OCI-LY1 (cell line): ENCODE data around the gene ANKRD26.

Experiments
- EZH2 ChIP-seq: fragments of 200-600 bp; sonication (generic), shearing (Covaris generic); IDR thresholded peaks from 2 replicates; pipeline ENCODE4 v1.8.0; 2017; ENCODE audit warnings: borderline replicate concordance, mixed run types, mild to moderate bottlenecking, antibody characterized with exemption, low read length, moderate library complexity, mixed read lengths
- TF ChIP-seq, protein P1 (sequence below): fragments of 200-600 bp; sonication (generic), shearing (Covaris generic); IDR thresholded peaks from 2 replicates; pipeline ENCODE4 v1.5.1; 2017; ENCODE audit warnings: mild to moderate bottlenecking, antibody characterized with exemption, low read length, moderate library complexity, mixed read lengths

GRCh38 chr10:27099448-27099847 is 846 bp downstream of the ANKRD26 start:
- TF ChIP-seq, protein P1, sequence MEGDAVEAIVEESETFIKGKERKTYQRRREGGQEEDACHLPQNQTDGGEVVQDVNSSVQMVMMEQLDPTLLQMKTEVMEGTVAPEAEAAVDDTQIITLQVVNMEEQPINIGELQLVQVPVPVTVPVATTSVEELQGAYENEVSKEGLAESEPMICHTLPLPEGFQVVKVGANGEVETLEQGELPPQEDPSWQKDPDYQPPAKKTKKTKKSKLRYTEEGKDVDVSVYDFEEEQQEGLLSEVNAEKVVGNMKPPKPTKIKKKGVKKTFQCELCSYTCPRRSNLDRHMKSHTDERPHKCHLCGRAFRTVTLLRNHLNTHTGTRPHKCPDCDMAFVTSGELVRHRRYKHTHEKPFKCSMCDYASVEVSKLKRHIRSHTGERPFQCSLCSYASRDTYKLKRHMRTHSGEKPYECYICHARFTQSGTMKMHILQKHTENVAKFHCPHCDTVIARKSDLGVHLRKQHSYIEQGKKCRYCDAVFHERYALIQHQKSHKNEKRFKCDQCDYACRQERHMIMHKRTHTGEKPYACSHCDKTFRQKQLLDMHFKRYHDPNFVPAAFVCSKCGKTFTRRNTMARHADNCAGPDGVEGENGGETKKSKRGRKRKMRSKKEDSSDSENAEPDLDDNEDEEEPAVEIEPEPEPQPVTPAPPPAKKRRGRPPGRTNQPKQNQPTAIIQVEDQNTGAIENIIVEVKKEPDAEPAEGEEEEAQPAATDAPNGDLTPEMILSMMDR = no peak
- TF ChIP-seq EZH2 = no peak
